Lower leg skin (tissue), 3 donors: ENCODE data around the gene POLD4.

Experiments used
- CTCF ChIP-seq, 3 donors: fragments of 450-650 bp; IDR thresholded peaks; one replicate each; pipeline ENCODE4 v1.5.1; 2016; ENCODE audit warnings: antibody characterized with exemption in 3 of 3, mild to moderate bottlenecking in 3 of 3, moderate library complexity in 2 of 3
- POLR2A ChIP-seq, 2 donors: fragments of 450-650 bp; IDR thresholded peaks; one replicate each; pipeline ENCODE4 v1.6.1; 2016 to 2017; ENCODE audit warnings: antibody characterized with exemption in 2 of 2, mild to moderate bottlenecking in 1 of 2, moderate library complexity in 1 of 2

GRCh38 chr11:67311051-67311555 lies 42.2 kb downstream of the POLD4 start:
- TF ChIP-seq CTCF (IDR thresholded peaks at IDR 0.05) (no peak), POLR2A (IDR thresholded peaks at IDR 0.05) (no peak)
